Vagina (tissue), 2 donors: Measurements from ENCODE around the gene ENOX1. TPM values are rescaled to one million over a fixed set of nuclear protein-coding genes. Genes with fewer than 3 reads are reported as not detected.

Experiments used
- DNase-seq, 2 donors: peaks; one replicate each; pipeline ENCODE4 v3.0.0-alpha.2; 2017; ENCODE audit errors: extremely low spot score in 2 of 2
- H3K27ac ChIP-seq: fragments of 200-600 bp; sonication (generic); one replicate; pipeline ENCODE4 v1.5.1; 2019
- H3K27me3 ChIP-seq: fragments of 200-600 bp; sonication (generic); one replicate; pipeline ENCODE4 v1.5.1; 2019
- H3K36me3 ChIP-seq, 2 donors: fragments of 200-600 bp; sonication (generic); one replicate each; pipeline ENCODE4 v1.5.1; 2017 to 2019
- H3K4me1 ChIP-seq: fragments of 200-600 bp; sonication (generic); one replicate; pipeline ENCODE4 v1.5.1; 2019
- H3K4me3 ChIP-seq, 2 donors: fragments of 200-600 bp; sonication (generic); 1 replicate in 1 of 2; 2 replicates in 1 of 2; pipeline ENCODE4 v1.5.1; 2016 to 2019
- H3K9me3 ChIP-seq: fragments of 200-600 bp; sonication (generic); one replicate; pipeline ENCODE4 v1.5.1; 2019
- POLR2A ChIP-seq, 2 donors: fragments of 450-650 bp; IDR thresholded peaks; one replicate each; pipeline ENCODE4 v1.6.1; 2017; ENCODE audit warnings: antibody characterized with exemption in 2 of 2, mild to moderate bottlenecking in 2 of 2, moderate library complexity in 2 of 2
- POLR2AphosphoS5 ChIP-seq, 2 donors: sonication (generic); formaldehyde crosslinking; IDR thresholded peaks; one replicate each; pipeline ENCODE4 v1.9.0; 2017; ENCODE audit warnings: antibody characterized with exemption in 2 of 2, mild to moderate bottlenecking in 2 of 2, low read depth in 1 of 2; ENCODE audit not compliant: insufficient read depth in 1 of 2
- intact Hi-C: fragments of 100-400 bp; cut with DNase I; formaldehyde crosslinking; loops from one replicate; pipeline ENCODE4 v1.15.1; 2023
- total RNA-seq: library from RNA; depleted of rRNA; stranded (reverse); fragments of >200 nt; gene quantifications from one replicate; pipeline ENCODE4 v1.2.3, GENCODE V29; 2016
- TF ChIP-seq, protein P1 (sequence below), 3 experiments: fragments of 450-650 bp in 2 of 3; fragments of 200-600 bp in 1 of 3; sonication (generic) in 1 of 3; IDR thresholded peaks; one replicate each; pipeline ENCODE4 v1.5.1; 2017 to 2019; ENCODE audit warnings: antibody characterized with exemption in 3 of 3, mild to moderate bottlenecking in 2 of 3, moderate library complexity in 2 of 3

ENOX1 gene
- total RNA-seq, 1 donor from 2014 or later, result 2.7 TPM

- Histone ChIP-seq H3K4me3 (no peak overlapping the region), H3K27me3 (no peaks in the 10 kb centered on the region), H3K4me1 (peaks cover 32% of the 10 kb centered on the region), H3K27ac (no peak overlapping the region), H3K9me3 (no peaks in the 10 kb centered on the region), H3K36me3 (no peaks in the 10 kb centered on the region)
- no peak for TF ChIP-seq POLR2A (IDR thresholded peaks at IDR 0.05)
- DNase-seq, result no peak
- intact Hi-C loops, result no loop called here
Observed at GRCh38 chr13:43783820-43784219, 3.0 kb downstream of the ENOX1 start.

DNA sequence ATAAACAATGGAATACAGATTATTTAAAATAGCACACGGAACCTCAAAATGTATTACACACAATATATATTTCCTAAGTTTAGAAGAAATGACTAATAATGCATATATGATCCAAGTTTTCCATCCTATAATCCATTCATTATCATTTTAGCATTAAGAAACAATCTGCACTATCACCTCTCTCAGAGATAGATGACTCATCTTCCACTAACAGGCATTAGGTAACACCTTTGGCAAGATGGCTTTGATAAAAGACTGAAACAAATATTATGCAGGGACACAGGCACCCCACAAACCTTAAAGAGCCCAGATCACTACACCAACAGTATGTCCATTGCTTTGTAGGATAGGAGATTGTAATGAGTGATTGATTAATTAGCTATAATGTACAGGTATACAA is 4.1 kb downstream of the ENOX1 start:
- intact Hi-C loops, result no loop called here
- no peaks in the 10 kb centered on the region for H3K36me3 ChIP-seq
- TF ChIP-seq POLR2A (IDR thresholded peaks at IDR 0.05) (no peak), POLR2AphosphoS5 (IDR thresholded peaks at IDR 0.05; ENCODE audit: insufficient read depth in 1 of 2, low read depth in 1 of 2) (no peak)
- TF ChIP-seq, protein P1, sequence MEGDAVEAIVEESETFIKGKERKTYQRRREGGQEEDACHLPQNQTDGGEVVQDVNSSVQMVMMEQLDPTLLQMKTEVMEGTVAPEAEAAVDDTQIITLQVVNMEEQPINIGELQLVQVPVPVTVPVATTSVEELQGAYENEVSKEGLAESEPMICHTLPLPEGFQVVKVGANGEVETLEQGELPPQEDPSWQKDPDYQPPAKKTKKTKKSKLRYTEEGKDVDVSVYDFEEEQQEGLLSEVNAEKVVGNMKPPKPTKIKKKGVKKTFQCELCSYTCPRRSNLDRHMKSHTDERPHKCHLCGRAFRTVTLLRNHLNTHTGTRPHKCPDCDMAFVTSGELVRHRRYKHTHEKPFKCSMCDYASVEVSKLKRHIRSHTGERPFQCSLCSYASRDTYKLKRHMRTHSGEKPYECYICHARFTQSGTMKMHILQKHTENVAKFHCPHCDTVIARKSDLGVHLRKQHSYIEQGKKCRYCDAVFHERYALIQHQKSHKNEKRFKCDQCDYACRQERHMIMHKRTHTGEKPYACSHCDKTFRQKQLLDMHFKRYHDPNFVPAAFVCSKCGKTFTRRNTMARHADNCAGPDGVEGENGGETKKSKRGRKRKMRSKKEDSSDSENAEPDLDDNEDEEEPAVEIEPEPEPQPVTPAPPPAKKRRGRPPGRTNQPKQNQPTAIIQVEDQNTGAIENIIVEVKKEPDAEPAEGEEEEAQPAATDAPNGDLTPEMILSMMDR (IDR thresholded peaks at IDR 0.05), result no peak

GRCh38 chr13:43780666-43781065 is 6.1 kb downstream of the ENOX1 start:
- Histone ChIP-seq H3K4me3 (no peak overlapping the region), H3K27me3 (no peaks in the 10 kb centered on the region), H3K27ac (no peak overlapping the region), H3K9me3 (no peaks in the 10 kb centered on the region), H3K36me3 (no peaks in the 10 kb centered on the region), H3K4me1 (peaks cover 19% of the 10 kb centered on the region)
- TF ChIP-seq POLR2A (IDR thresholded peaks at IDR 0.05), result no peak
- TF ChIP-seq, protein P1 (IDR thresholded peaks at IDR 0.05), result no peak
- TF ChIP-seq POLR2AphosphoS5 (IDR thresholded peaks at IDR 0.05; ENCODE audit: insufficient read depth in 1 of 2, low read depth in 1 of 2), result no peak
- no peak for DNase-seq
- intact Hi-C loops, result no loop called here

More for the DNA sequence above, 4.1 kb downstream of the ENOX1 start:
- Histone ChIP-seq H3K4me1 (peaks cover 25% of the 10 kb centered on the region), H3K4me3 (no peak overlapping the region), H3K27ac (no peak overlapping the region), H3K27me3 (no peaks in the 10 kb centered on the region), H3K9me3 (no peaks in the 10 kb centered on the region)
- DNase-seq, result no peak

GRCh38 chr13:43776501-43777079 is 10.2 kb downstream of the ENOX1 start:
- H3K36me3 ChIP-seq, result no peaks in the 10 kb centered on the region
- H3K27ac ChIP-seq, result no peak overlapping the region
- DNase-seq, result no peak
- H3K27me3 ChIP-seq, result no peaks in the 10 kb centered on the region
- intact Hi-C loops, result no loop called here
- H3K4me3 ChIP-seq, result no peak overlapping the region
- no peaks in the 10 kb centered on the region for H3K9me3 ChIP-seq
- no peaks in the 10 kb centered on the region for H3K4me1 ChIP-seq
- TF ChIP-seq POLR2AphosphoS5 (IDR thresholded peaks at IDR 0.05; ENCODE audit: insufficient read depth in 1 of 2, low read depth in 1 of 2), result no peak
- TF ChIP-seq, protein P1 (IDR thresholded peaks at IDR 0.05), result no peak
- no peak for TF ChIP-seq POLR2A (IDR thresholded peaks at IDR 0.05)

GRCh38 chr13:43776006-43776405 is 10.8 kb downstream of the ENOX1 start:
- Histone ChIP-seq H3K9me3 (no peaks in the 10 kb centered on the region), H3K4me1 (no peaks in the 10 kb centered on the region), H3K27ac (no peak overlapping the region), H3K27me3 (no peaks in the 10 kb centered on the region), H3K36me3 (no peaks in the 10 kb centered on the region), H3K4me3 (no peak overlapping the region)
- TF ChIP-seq, protein P1 (IDR thresholded peaks at IDR 0.05), result no peak
- no peak for TF ChIP-seq POLR2AphosphoS5 (IDR thresholded peaks at IDR 0.05; ENCODE audit: insufficient read depth in 1 of 2, low read depth in 1 of 2)
- no peak for DNase-seq
- intact Hi-C loops, result no loop called here
